Measurements from ENCODE around the gene HSBP1. TPM values are rescaled to one million over a fixed set of nuclear protein-coding genes. Genes with fewer than 3 reads are reported as not detected.

The HSBP1 gene
- total and polyA plus RNA-seq, 7 donors, result 45.9 to 109 (median 71.7) TPM

- H3K27me3 ChIP-seq (ENCODE audit: insufficient read depth in 3 of 3, low read length in 2 of 3), result no peaks in the 10 kb centered on the region
- H3K4me1 ChIP-seq, result peaks cover 14% of the 10 kb centered on the region
- peaks cover 0 to 20% of the 10 kb centered on the region in 2 donors for H3K36me3 ChIP-seq (ENCODE audit: insufficient read depth in 1 of 2, low read depth in 1 of 2)
- H3K9me3 ChIP-seq, result no peaks in the 10 kb centered on the region
- DNase-seq (no peak), ATAC-seq (no peak)
- WGBS, 3 donors, result 43 to 56% (median 49%) methylated on average over 5 of the region's 5 CpGs
- no peak for TF ChIP-seq CTCF (IDR thresholded peaks at IDR 0.05)
- intact Hi-C loops (cut with DNase I), result loop anchor here in 1 of 2 donors (10.0 kb wide), 1 partner anchor 121 kb away; no protein-coding TSS in a partner anchor
- no peak overlapping the region for H3K4me3 ChIP-seq
- no peak overlapping the region for H3K27ac ChIP-seq
Observed at GRCh38 chr16:83806036-83806435, 1.7 kb upstream of the HSBP1 start.

- no peak overlapping the region for H3K4me3 ChIP-seq
- no peak overlapping the region for H3K27ac ChIP-seq
- intact Hi-C loops (cut with DNase I), result loop anchor here in 1 of 2 donors (10.0 kb wide), 1 partner anchor 122 kb away; no protein-coding TSS in a partner anchor
- peaks cover under 1 to 27% of the 10 kb centered on the region in 2 donors for H3K36me3 ChIP-seq (ENCODE audit: insufficient read depth in 1 of 2, low read depth in 1 of 2)
- WGBS, 3 donors, result 87 to 97% (median 90%) methylated on average over 6 of the region's 6 CpGs
- H3K4me1 ChIP-seq, result peaks cover 14% of the 10 kb centered on the region
- TF ChIP-seq CTCF (IDR thresholded peaks at IDR 0.05), result no peak
- H3K27me3 ChIP-seq (ENCODE audit: insufficient read depth in 3 of 3, low read length in 2 of 3), result no peaks in the 10 kb centered on the region
- ATAC-seq (no peak), DNase-seq (no peak)
- no peaks in the 10 kb centered on the region for H3K9me3 ChIP-seq
Observed at GRCh38 chr16:83806731-83807130, 1.0 kb upstream of the HSBP1 start.

- no peak for DNase-seq
- intact Hi-C loops (cut with DNase I), result loop anchor here in 1 of 2 donors (10.0 kb wide), 1 partner anchor 123 kb away; no protein-coding TSS in a partner anchor
- H3K36me3 ChIP-seq (ENCODE audit: insufficient read depth in 1 of 2, low read depth in 1 of 2), result peaks cover 2 to 33% of the 10 kb centered on the region in 2 donors
- peak in 1 of 4 donors; percentile 26 for ATAC-seq
- H3K27me3 ChIP-seq (ENCODE audit: insufficient read depth in 3 of 3, low read length in 2 of 3), result no peaks in the 10 kb centered on the region
- peak overlapping the region; percentile 83 for H3K27ac ChIP-seq
- TF ChIP-seq CTCF (IDR thresholded peaks at IDR 0.05), result no peak
- H3K9me3 ChIP-seq, result no peaks in the 10 kb centered on the region
- 70 to 85% (median 79%) methylated on average over 8 of the region's 8 CpGs for WGBS, 3 donors
- peaks cover 14% of the 10 kb centered on the region for H3K4me1 ChIP-seq
- H3K4me3 ChIP-seq, result peak overlapping the region; percentile 99
Observed at GRCh38 chr16:83807327-83807709, 460 bp upstream of the HSBP1 start.

- ATAC-seq, result no peak
- H3K36me3 ChIP-seq (ENCODE audit: insufficient read depth in 1 of 2, low read depth in 1 of 2), result peaks cover 2 to 44% of the 10 kb centered on the region in 2 donors
- WGBS, 3 donors, result 10 to 14% (median 12%) methylated on average over 11 of the region's 11 CpGs
- TF ChIP-seq CTCF (IDR thresholded peaks at IDR 0.05), result no peak
- H3K4me3 ChIP-seq, result peak overlapping the region; percentile 99
- no peaks in the 10 kb centered on the region for H3K9me3 ChIP-seq
- intact Hi-C loops (cut with DNase I), result loop anchor here in 1 of 2 donors (10.0 kb wide), 1 partner anchor 124 kb away; no protein-coding TSS in a partner anchor
- H3K27me3 ChIP-seq (ENCODE audit: insufficient read depth in 3 of 3, low read length in 2 of 3), result no peaks in the 10 kb centered on the region
- H3K27ac ChIP-seq, result peak overlapping the region; percentile 83
- no peak for DNase-seq
- H3K4me1 ChIP-seq, result peaks cover 7% of the 10 kb centered on the region
Observed at GRCh38 chr16:83808573-83809014, 816 bp downstream of the HSBP1 start.

- H3K36me3 ChIP-seq (ENCODE audit: insufficient read depth in 1 of 2, low read depth in 1 of 2), result peaks cover 2 to 44% of the 10 kb centered on the region in 2 donors
- no peak overlapping the region for H3K27ac ChIP-seq
- no peaks in the 10 kb centered on the region for H3K27me3 ChIP-seq (ENCODE audit: insufficient read depth in 3 of 3, low read length in 2 of 3)
- DNase-seq (no peak), ATAC-seq (no peak)
- intact Hi-C loops (cut with DNase I), result loop anchor here in 1 of 2 donors (10.0 kb wide), 1 partner anchor 124 kb away; no protein-coding TSS in a partner anchor
- H3K9me3 ChIP-seq, result no peaks in the 10 kb centered on the region
- no peak for TF ChIP-seq CTCF (IDR thresholded peaks at IDR 0.05)
- 74 to 83% (median 80%) methylated on average over 12 to 13 of the region's 13 CpGs for WGBS, 3 donors
- H3K4me1 ChIP-seq, result peaks cover 9% of the 10 kb centered on the region
- peak overlapping the region; percentile 99 for H3K4me3 ChIP-seq
Observed at GRCh38 chr16:83809092-83809491, 1.3 kb downstream of the HSBP1 start.

Data from psoas muscle (tissue), 8 donors.